HG03066 (cell line): ENCODE data around the gene CCDC47.

Experiments
- ATAC-seq: cut with Tn5 transposase; IDR thresholded peaks from one replicate; pipeline ENCODE4 v1.9.1; 2021; ENCODE audit warnings: low read depth; ENCODE audit not compliant: unreplicated experiment

Gene CCDC47

DNA sequence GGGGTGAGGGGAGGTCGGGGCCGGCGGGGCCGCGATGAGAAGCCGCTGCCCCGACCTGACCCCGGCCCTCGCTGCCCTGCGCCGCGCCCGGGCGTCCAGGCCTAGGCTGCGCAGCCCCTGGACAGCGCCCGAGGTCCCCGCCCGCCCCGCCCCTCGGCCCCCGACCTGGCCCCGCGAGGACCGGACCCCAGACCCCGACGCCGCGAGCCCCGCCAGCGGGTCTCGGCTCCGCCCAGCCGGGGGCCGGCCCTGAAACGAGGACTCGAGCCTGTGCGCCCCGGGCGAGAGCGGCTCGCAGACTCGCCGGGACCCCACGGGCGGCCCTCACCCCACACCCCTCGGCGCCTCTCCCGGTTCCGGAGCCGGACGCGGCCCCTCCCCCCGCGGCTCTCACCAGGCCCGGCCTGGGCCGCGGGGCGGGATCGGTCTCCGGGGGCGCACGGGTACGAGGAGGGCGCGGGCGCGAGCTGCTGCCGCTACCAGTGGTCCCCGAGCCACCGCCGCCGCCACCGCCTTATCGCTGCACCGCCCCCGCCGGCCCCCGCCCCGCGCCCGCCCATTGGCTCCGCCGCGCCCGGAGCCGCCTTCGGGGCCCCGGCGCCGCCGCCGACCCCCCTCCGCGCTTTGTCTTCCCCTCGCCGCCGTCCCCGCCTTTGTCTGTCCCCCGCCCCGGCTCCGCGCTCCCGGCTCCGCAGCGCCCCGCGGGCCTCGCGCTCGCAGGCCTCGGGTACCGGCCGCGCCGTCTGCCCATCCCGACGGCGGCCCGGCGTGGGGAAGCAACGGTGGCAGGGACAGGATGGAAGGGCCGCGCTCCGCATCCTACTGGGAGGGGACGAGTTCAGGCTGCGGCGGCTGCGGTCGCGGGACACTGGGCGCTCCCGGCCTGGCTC is 73.5 kb downstream of the CCDC47 start, which contains the start of gene LIMD2:
LIMD2 (minus strand) TSS at position 488 of the 890 bp plus-strand sequence. CDS start 827 bp downstream, outside the sequence.
- ATAC-seq: no peak

DNA sequence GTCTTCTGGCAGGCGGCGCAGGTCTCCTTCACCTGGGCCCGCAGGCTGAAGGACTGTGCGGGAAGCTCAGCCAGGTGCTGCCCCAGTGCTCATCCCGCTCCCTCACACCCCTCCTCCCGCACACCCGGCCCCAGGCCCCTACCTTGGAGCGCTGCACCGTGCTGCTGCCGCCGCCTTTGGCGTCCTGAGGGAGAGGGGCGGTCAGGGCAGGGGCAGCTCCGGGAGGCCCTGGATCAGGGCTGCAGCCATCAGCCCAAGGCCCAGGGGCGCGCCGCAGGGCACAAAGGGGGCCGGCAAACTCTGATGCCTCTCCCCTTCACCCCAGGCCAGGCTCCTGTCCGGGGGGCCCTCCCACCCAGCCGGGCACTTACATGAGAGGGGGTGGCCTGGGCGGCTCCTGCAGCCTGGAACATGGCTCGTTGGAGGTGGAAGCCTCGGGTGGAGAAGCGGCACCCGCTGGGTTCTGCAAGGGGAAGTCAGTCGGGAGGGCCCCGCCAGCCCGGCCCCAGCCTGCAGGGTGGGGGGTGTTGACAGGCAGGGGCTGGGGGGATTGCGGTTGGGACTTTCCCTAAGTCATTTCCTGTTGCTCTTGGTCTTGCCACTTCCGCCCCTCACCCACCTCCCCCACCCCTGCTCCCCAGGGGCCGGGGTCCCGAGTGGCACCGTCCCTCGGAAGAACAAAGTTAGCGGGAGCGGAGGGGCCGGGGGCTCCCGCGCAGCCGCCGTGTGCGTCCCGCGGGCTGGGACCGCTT is 74.3 kb downstream of the CCDC47 start:
- ATAC-seq: no peak

DNA sequence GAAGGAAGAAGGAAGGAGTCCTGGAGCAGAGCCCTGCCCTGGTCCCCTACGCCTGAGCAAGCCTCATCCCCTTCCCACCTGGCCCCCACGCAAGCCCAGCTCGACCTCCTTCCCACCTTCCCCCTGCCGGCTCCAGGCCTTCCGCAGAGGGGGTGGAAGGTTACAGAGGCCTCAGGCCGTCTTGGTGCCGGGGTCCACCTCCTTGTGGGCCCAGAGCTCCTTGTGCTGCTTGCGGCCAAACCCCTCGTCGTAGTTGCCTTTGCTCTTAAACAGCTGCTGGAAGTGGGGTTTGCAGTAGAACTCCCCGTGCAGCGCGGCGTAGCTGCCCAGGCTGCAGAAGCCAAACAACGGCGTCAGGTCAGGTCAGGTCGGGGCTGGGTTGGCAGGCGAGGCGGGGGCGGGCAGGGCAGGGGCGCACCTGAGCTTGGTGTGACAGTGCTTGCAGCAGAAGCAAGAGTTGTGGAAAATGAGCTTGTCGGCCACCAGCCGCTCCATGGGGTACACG is 75.0 kb downstream of the CCDC47 start:
- ATAC-seq: no peak

DNA sequence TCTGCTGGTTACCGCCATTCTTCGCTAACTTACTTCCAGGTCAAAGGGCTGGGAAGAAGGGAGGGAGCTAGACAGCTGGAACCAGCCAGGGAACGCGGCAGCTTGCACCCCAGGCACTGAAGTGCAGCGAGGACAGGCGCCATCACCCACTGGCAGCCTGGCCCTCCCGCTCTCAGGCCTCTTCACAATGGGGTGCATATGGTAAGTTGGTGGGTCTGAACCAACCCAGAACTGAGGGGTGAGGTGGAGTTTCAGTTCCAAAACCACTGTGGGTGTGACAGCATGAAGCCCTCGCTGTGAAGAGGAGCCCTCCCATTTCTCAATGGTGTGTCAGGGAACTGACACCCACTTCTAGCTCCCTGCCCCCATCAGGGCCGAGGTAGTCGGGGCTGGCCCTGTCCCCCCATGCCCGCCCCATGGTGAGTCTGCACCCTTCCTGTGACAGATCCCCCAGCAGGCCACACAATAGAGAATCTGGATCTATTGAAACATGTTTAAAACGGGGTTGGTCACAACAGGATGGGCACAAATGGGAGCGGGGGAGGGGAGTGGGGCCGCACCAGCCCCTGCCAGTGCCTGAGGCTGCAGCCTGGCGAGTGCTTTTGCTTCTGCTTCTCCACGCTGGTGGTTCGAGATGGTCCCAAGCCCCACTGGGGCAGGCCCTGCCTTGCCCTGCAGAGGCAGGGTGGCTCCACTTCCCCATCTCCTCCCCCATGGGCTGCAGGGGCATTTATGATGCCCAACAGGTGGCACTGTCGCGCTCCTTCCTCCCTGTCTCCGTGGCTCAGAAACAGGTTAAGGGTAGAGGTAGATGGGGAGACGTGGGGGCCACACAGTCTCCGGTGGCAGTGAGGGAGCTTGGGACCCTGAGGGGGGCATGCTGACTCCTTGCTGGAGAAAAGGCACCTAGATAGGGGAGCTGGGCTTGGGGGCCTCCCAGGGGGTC is 75.8 kb downstream of the CCDC47 start:
- peak; percentile 26 for ATAC-seq

DNA sequence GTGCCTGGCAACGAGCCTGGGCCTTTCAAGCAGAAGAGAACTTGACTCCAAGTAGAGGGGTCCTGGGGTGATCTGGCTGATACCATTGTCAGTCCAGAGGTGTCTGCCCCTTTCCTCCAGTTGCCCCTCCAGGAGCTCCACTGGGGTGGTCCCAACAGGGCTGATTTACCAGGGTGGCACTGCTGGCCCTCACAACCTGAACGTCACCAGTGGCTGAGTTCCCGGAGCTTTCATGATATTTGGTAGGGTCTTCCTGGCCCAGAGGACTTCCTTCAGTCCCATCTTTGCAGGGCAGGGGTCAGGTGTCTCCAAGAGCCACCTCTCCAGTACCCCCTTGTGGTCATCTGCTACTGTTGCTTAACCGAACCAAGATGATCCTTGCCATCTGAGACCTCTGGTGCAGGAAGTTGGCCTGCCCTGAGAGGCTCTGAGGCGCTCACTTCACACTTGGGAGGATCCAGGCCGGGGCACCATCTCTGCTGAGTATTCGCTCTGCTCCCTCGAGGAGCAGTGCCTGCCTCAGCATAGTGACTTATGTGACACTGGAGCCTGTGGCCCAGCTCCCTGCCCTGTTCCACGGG is 76.9 kb downstream of the CCDC47 start:
- ATAC-seq: no peak

GRCh38 chr17:63695889-63696288 is 77.5 kb downstream of the CCDC47 start:
- ATAC-seq: no peak
